GM13977 (cell line): Measurements from ENCODE around the gene SEMA4C.

Experiments
- DNase-seq: peaks from one replicate; pipeline ENCODE4 v3.0.0; 2012; ENCODE audit warnings: low spot score
- CTCF ChIP-seq: IDR thresholded peaks from 2 replicates; pipeline ENCODE4 v1.5.1; 2012; ENCODE audit warnings: mild to moderate bottlenecking, control low read depth; ENCODE audit not compliant: insufficient read depth; ENCODE audit errors: extremely low read depth, missing control alignments
- in situ Hi-C: fragments of 300-500 bp; cut with MboI; formaldehyde crosslinking; loops from one replicate; pipeline ENCODE4 v1.12.0; 2022; ENCODE audit warnings: low sequenced_read_pairs, low pct_unique_long_range_greater_than_20kb, mixed read lengths, inconsistent platforms; ENCODE audit not compliant: unreplicated experiment

SEMA4C gene

DNA sequence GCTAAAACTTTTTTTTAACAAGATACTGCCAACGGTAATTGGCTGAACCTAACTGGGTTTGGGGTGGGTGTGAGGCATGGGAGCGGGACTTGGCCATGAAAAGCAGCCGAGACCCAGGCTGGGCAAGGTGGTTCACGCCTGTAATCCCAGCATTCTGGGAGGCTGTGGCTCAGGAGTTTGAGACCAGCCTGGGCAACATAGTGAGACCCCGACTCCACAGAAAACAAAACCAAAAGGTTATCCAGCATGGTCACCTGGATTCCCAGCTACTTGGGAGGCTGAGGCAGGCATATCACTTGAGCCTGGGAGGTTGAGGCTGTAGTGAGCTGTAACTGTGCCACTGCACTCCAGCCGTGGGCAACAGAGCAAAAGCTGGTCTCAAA, 11.0 kb upstream of the SEMA4C start:
- in situ Hi-C loops, result no loop called here
- no peak for DNase-seq
- TF ChIP-seq CTCF, result no peak

DNA sequence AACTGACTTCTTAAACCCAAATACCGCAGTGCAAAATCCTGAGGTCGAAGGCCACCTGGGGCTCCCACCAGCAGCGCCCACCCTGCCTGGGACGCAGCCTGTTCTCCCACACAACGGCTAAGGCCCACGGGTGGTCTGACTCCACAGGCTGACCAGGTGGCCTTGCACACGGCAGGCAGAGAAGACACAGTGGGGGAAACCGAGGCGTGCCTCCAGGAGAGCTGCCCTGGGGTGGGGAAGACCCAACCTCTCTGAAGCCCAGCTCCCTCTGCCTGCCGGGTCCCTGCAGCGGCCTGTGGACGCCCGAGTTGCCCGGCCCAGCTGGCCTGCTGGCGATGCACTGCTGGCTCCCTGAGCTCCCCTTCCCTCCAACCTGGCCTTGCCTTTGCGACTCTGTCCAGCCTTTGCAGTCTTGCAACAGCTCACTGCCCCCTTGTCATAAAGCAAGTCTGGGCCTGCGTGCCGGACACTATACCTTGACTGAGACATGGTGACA, 9.7 kb upstream of the SEMA4C start:
- in situ Hi-C loops, result no loop called here
- DNase-seq, result no peak
- no peak for TF ChIP-seq CTCF

DNA sequence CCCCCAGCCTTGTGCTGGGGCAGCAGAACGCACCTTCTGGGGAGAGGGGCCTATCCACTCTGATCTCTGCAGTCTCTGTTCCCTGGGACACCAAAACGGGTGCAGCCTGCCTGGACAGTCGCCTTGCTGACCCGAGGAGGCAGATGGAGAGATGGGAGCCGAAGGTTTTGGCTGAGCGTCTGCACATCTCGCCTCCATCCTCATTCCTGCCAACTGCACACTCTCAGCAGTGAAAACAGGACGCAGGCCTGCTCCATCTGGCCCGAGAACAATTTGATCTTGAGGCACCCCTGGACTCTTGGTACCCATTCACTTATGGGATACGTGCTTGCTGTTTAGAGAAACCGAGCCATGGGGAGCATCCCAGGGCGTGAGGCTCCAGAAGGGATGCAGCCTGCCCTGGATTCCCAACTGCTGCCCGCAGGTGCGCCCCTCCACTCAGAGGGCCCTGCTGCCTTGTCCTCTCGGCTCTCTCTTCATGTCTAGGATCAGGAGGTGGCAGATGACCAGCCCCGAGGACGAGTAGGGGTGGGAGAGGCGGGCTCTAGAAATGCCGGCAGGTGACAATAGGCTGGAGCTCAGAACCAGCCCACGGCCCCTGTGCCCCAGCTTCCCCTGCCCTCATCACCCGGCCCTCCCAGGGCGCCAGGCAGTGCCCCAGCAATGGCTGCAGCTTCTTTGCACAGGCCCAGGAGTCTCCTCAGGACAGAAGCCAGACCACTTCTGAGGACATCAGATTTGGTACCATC, 9.1 kb upstream of the SEMA4C start:
- in situ Hi-C loops, result no loop called here
- no peak for DNase-seq
- no peak for TF ChIP-seq CTCF

- no peak for DNase-seq
- in situ Hi-C loops, result no loop called here
- no peak for TF ChIP-seq CTCF
These were observed 8.3 kb upstream of the SEMA4C start for GRCh38 chr2:96878171-96878570.

DNA sequence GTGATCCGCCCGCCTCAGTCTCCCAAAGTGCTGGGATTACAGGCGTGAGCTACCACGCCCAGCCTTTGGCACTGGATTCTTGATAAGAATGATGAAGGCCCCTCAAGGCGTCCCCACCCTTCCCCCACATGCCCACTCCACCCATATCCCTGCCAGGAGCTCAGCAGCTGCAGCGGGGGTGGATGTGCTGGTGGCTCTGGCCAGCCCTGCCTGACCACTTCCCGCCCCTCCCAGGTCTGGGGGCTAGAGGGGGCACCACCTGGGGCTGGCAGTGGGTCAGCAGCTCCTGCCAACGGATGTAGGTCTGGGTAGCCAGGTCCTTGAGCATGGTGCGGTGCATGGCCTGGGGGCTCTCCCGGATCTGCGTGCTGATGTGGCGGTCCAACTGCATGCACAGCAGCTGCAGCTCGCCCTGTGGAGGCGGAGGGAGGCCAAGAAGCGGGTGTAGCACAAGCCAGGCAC, 7.8 kb upstream of the SEMA4C start:
- TF ChIP-seq CTCF, result no peak
- DNase-seq, result no peak
- in situ Hi-C loops, result no loop called here

DNA sequence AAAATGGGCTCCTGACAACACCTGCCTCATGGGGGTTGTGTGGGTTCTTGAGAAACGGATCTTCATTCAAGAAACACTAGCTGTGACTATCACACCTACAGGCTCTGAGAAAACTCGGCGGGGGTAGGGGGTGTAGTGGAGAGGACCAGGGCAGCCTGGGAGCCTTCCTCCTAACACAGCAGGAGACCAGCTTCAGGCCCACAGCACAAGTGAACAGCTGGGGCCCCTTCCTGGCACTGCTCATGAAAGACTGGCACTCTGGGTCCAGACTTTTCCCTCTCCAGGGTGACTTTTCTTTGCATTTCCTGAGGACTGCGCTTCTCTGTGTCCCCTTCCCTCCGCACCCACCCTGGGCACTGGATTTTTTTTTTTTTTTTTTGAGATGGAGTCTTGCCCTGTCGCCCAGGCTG, 7.2 kb upstream of the SEMA4C start:
- in situ Hi-C loops, result no loop called here
- DNase-seq, result no peak
- no peak for TF ChIP-seq CTCF
